ENCODE measurements around the gene ADAMTS4.

The ADAMTS4 gene

GRCh38 chr1:161172776-161173376 is 26.0 kb downstream of the ADAMTS4 start:
- no peak for DNase-seq (ENCODE audit: low read depth)

GRCh38 chr1:161172349-161172748 is 26.5 kb downstream of the ADAMTS4 start:
- no peak for DNase-seq (ENCODE audit: low read depth)

GRCh38 chr1:161171696-161172095 is 27.2 kb downstream of the ADAMTS4 start:
- DNase-seq (ENCODE audit: low read depth): no peak

GRCh38 chr1:161171191-161171590 is 27.7 kb downstream of the ADAMTS4 start:
- DNase-seq (ENCODE audit: low read depth): no peak

- DNase-seq (ENCODE audit: low read depth): no peak
Measured at GRCh38 chr1:161168906-161169305, 29.9 kb downstream of the ADAMTS4 start.

- no peak for DNase-seq (ENCODE audit: low read depth)
Measured at GRCh38 chr1:161166669-161167548, 31.9 kb downstream of the ADAMTS4 start.

GRCh38 chr1:161165742-161166668 is 32.8 kb downstream of the ADAMTS4 start, which contains the start of gene PPOX:
Gene PPOX (plus strand): TSS chr1:161166426. CDS start chr1:161166848, 422 bp downstream.
- DNase-seq (ENCODE audit: low read depth): peak; percentile 84

GRCh38 chr1:161164901-161165610 is 33.8 kb downstream of the ADAMTS4 start:
- no peak for DNase-seq (ENCODE audit: low read depth)

- DNase-seq (ENCODE audit: low read depth): no peak
Measured at GRCh38 chr1:161163793-161164192, 35.1 kb downstream of the ADAMTS4 start.

- no peak for DNase-seq (ENCODE audit: low read depth)
Measured at GRCh38 chr1:161162806-161163205, 36.0 kb downstream of the ADAMTS4 start.

GRCh38 chr1:161162052-161162451 is 36.8 kb downstream of the ADAMTS4 start:
- DNase-seq (ENCODE audit: low read depth): no peak

GRCh38 chr1:161161652-161162051 is 37.2 kb downstream of the ADAMTS4 start:
- DNase-seq (ENCODE audit: low read depth): no peak

GRCh38 chr1:161160671-161161145 is 38.1 kb downstream of the ADAMTS4 start:
- no peak for DNase-seq (ENCODE audit: low read depth)

GRCh38 chr1:161159913-161160243 is 39.0 kb downstream of the ADAMTS4 start:
- DNase-seq (ENCODE audit: low read depth): no peak

GRCh38 chr1:161159087-161159912 is 39.6 kb downstream of the ADAMTS4 start, which contains the start of gene USP21:
Gene USP21 (plus strand): TSS chr1:161159500. CDS start chr1:161160641, 1,141 bp downstream.
- DNase-seq (ENCODE audit: low read depth): peak; percentile 89

GRCh38 chr1:161158316-161159010 is 40.4 kb downstream of the ADAMTS4 start:
- DNase-seq (ENCODE audit: low read depth): no peak

- DNase-seq (ENCODE audit: low read depth): no peak
Measured at GRCh38 chr1:161157867-161158266, 41.0 kb downstream of the ADAMTS4 start.

GRCh38 chr1:161153682-161154337 is 45.0 kb downstream of the ADAMTS4 start, which contains the start of gene UFC1:
Gene UFC1 (plus strand): TSS chr1:161153978. CDS start chr1:161153998, 20 bp downstream.
- peak; percentile 68 for DNase-seq (ENCODE audit: low read depth)

- no peak for DNase-seq (ENCODE audit: low read depth)
Measured at GRCh38 chr1:161153176-161153575, 45.7 kb downstream of the ADAMTS4 start.
